ENCODE data around the gene IQCN.

The IQCN gene

GRCh38 chr19:18233224-18233825 lies 40.9 kb downstream of the IQCN start:
- DNase-seq (ENCODE audit: low spot score) = peak; percentile 21

GRCh38 chr19:18232540-18233223 lies 41.6 kb downstream of the IQCN start:
- DNase-seq (ENCODE audit: low spot score) = no peak

- DNase-seq (ENCODE audit: low spot score) = no peak
Observed at GRCh38 chr19:18231775-18232174, 42.5 kb downstream of the IQCN start.

GRCh38 chr19:18230941-18231734 lies 43.1 kb downstream of the IQCN start:
- no peak for DNase-seq (ENCODE audit: low spot score)

GRCh38 chr19:18229915-18230314 lies 44.3 kb downstream of the IQCN start:
- DNase-seq (ENCODE audit: low spot score) = no peak

GRCh38 chr19:18229474-18229873 lies 44.8 kb downstream of the IQCN start:
- no peak for DNase-seq (ENCODE audit: low spot score)

GRCh38 chr19:18227781-18228271 lies 46.4 kb downstream of the IQCN start:
- DNase-seq (ENCODE audit: low spot score) = no peak

GRCh38 chr19:18226956-18227780 lies 47.1 kb downstream of the IQCN start:
- DNase-seq (ENCODE audit: low spot score) = no peak

- DNase-seq (ENCODE audit: low spot score) = no peak
Observed at GRCh38 chr19:18225702-18226468, 48.4 kb downstream of the IQCN start, which contains the start of gene PDE4C. TSS of gene PDE4C (minus strand) at chr19:18226438. CDS start at chr19:18226415, 23 bp downstream.

GRCh38 chr19:18225355-18225701 lies 48.9 kb downstream of the IQCN start:
- no peak for DNase-seq (ENCODE audit: low spot score)

GRCh38 chr19:18224525-18225354 lies 49.5 kb downstream of the IQCN start:
- peak; percentile 87 for DNase-seq (ENCODE audit: low spot score)

- DNase-seq (ENCODE audit: low spot score) = no peak
Observed at GRCh38 chr19:18223860-18224524, 50.3 kb downstream of the IQCN start.

GRCh38 chr19:18221815-18222725 lies 52.2 kb downstream of the IQCN start:
- DNase-seq (ENCODE audit: low spot score) = no peak

- DNase-seq (ENCODE audit: low spot score) = no peak
Observed at GRCh38 chr19:18220632-18221275, 53.5 kb downstream of the IQCN start.

GRCh38 chr19:18219911-18220631 lies 54.2 kb downstream of the IQCN start:
- no peak for DNase-seq (ENCODE audit: low spot score)

- no peak for DNase-seq (ENCODE audit: low spot score)
Observed at GRCh38 chr19:18218600-18218999, 55.7 kb downstream of the IQCN start.

GRCh38 chr19:18218159-18218558 lies 56.1 kb downstream of the IQCN start:
- DNase-seq (ENCODE audit: low spot score) = no peak

- no peak for DNase-seq (ENCODE audit: low spot score)
Observed at GRCh38 chr19:18216789-18217188, 57.5 kb downstream of the IQCN start.
